Amniotic epithelial cell (primary cell): ENCODE results near the gene ZNF330.
"Not testable (repeated sequence)": the region's sequence is repeated elsewhere in the genome, so short reads cannot be mapped to it uniquely, and the experiment has no call there.

Source experiments
- DNase-seq: peaks from one replicate; pipeline ENCODE4 v3.0.0-alpha.2; 2010; ENCODE audit warnings: low read depth

Gene ZNF330

GRCh38 chr4:141220691-141221659, at the start of gene ZNF330:
TSS of gene ZNF330 (plus strand) at chr4:141220895. CDS start at chr4:141222372, 1,477 bp downstream.
- peak; percentile 89 for DNase-seq

GRCh38 chr4:141174457-141174856, 46.2 kb upstream of the ZNF330 start:
- DNase-seq, result no peak

GRCh38 chr4:141177171-141177570, 43.5 kb upstream of the ZNF330 start:
- DNase-seq, result no peak

GRCh38 chr4:141179474-141180373, 41.0 kb upstream of the ZNF330 start:
- DNase-seq, result no peak

GRCh38 chr4:141180991-141181761, 39.5 kb upstream of the ZNF330 start:
- no peak for DNase-seq

GRCh38 chr4:141183491-141183890, 37.2 kb upstream of the ZNF330 start:
- not testable (repeated sequence) for DNase-seq

GRCh38 chr4:141192564-141192963, 28.1 kb upstream of the ZNF330 start:
- DNase-seq, result no peak

- no peak for DNase-seq
These were observed 27.1 kb upstream of the ZNF330 start for GRCh38 chr4:141193516-141194034.

GRCh38 chr4:141195095-141195707, 25.5 kb upstream of the ZNF330 start:
- no peak for DNase-seq

GRCh38 chr4:141196227-141196933, 24.3 kb upstream of the ZNF330 start:
- no peak for DNase-seq

- no peak for DNase-seq
These were observed 12.7 kb upstream of the ZNF330 start for GRCh38 chr4:141207961-141208360.

- no peak for DNase-seq
These were observed 10.5 kb upstream of the ZNF330 start for GRCh38 chr4:141210168-141210567.

GRCh38 chr4:141213550-141213991, 7.1 kb upstream of the ZNF330 start:
- no peak for DNase-seq

GRCh38 chr4:141215030-141215429, 5.7 kb upstream of the ZNF330 start:
- peak; percentile 23 for DNase-seq

- DNase-seq, result no peak
These were observed 4.5 kb upstream of the ZNF330 start for GRCh38 chr4:141216002-141216761.

- DNase-seq, result peak; percentile 85
These were observed 424 bp upstream of the ZNF330 start for GRCh38 chr4:141220271-141220670.

- no peak for DNase-seq
These were observed 2.7 kb downstream of the ZNF330 start for GRCh38 chr4:141223418-141223817.

- not testable (repeated sequence) for DNase-seq
These were observed 6.6 kb downstream of the ZNF330 start for GRCh38 chr4:141227280-141227679.

GRCh38 chr4:141229408-141230101, 8.9 kb downstream of the ZNF330 start:
- DNase-seq, result no peak
